GM19397 (cell line): ENCODE results near the gene WDR93.
"Not testable (repeated sequence)": the region's sequence is repeated elsewhere in the genome, so short reads cannot be mapped to it uniquely, and the experiment has no call there.

Source experiments
- ATAC-seq: cut with Tn5 transposase; IDR thresholded peaks from one replicate; pipeline ENCODE4 v1.9.1; 2021; ENCODE audit warnings: mild to moderate bottlenecking, moderate library complexity; ENCODE audit not compliant: unreplicated experiment

WDR93 gene

GRCh38 chr15:89767411-89767915 is 76.9 kb downstream of the WDR93 start:
- no peak for ATAC-seq

- no peak for ATAC-seq
These were observed 77.5 kb downstream of the WDR93 start for GRCh38 chr15:89768071-89768500.

- no peak for ATAC-seq
These were observed 78.8 kb downstream of the WDR93 start for GRCh38 chr15:89769366-89769765.

- no peak for ATAC-seq
These were observed 79.4 kb downstream of the WDR93 start for GRCh38 chr15:89770041-89770440.

- ATAC-seq, result no peak
These were observed 82.4 kb downstream of the WDR93 start for GRCh38 chr15:89772932-89773583.

- no peak for ATAC-seq
These were observed 83.9 kb downstream of the WDR93 start for GRCh38 chr15:89774492-89774891.

- ATAC-seq, result no peak
These were observed 85.2 kb downstream of the WDR93 start for GRCh38 chr15:89775815-89776214.

GRCh38 chr15:89776274-89777072 is 85.9 kb downstream of the WDR93 start, which contains the start of gene MESP2:
Gene MESP2, plus strand, starts transcription at chr15:89776332. Its CDS starts 26 bp downstream, at chr15:89776358.
- peak; percentile 72 for ATAC-seq

GRCh38 chr15:89777073-89777751 is 86.6 kb downstream of the WDR93 start:
- no peak for ATAC-seq

- ATAC-seq, result no peak
These were observed 87.3 kb downstream of the WDR93 start for GRCh38 chr15:89777782-89778380.

GRCh38 chr15:89778861-89779260 is 88.2 kb downstream of the WDR93 start:
- ATAC-seq, result no peak

GRCh38 chr15:89780601-89781000 is 90.0 kb downstream of the WDR93 start:
- no peak for ATAC-seq

- no peak for ATAC-seq
These were observed 90.4 kb downstream of the WDR93 start for GRCh38 chr15:89781055-89781454.

- ATAC-seq, result no peak
These were observed 91.4 kb downstream of the WDR93 start for GRCh38 chr15:89781891-89782618.

- ATAC-seq, result not testable (repeated sequence)
These were observed 92.0 kb downstream of the WDR93 start for GRCh38 chr15:89782619-89782950.

- no peak for ATAC-seq
These were observed 92.7 kb downstream of the WDR93 start for GRCh38 chr15:89783111-89783860.

- ATAC-seq, result no peak
These were observed 93.5 kb downstream of the WDR93 start for GRCh38 chr15:89783861-89784685.

GRCh38 chr15:89784686-89784960 is 94.0 kb downstream of the WDR93 start:
- ATAC-seq, result no peak
